ENCODE measurements around the gene CSTB.

Gene CSTB

DNA sequence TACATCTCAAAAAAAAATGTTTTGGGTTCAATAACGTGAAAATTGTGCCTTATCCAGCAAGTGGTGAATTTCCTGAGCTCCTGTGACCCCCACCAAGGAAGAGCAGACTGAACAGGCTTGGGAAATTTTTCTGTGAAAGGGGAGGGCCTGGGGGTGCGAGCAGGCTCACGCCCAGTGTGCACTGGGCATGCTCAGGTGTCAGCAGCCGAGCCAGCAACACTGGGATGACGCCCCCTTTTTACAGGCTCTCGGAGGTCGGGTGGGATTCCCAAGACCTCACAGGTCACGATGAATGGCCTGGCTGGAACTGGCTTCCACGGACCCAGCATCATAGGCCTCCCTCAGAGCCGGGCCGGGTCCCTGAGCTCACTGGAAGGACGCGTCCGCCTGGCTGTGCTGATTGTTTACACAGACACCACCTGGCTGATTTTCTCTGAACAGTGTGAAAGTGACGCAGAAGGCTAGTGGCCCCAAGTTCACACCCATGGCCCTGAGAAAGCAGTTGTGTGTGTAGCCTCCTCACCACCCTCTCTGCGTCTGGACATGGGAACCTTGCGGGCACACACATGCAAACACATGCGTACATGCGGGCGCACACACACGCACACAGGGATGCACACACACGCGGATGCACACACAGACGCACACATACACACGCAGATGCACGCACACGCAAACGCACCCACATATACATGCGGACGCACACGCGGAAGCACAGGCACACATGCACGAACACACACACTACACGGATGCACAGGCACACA lies 9.2 kb downstream of the CSTB start:
- no peak for DNase-seq

DNA sequence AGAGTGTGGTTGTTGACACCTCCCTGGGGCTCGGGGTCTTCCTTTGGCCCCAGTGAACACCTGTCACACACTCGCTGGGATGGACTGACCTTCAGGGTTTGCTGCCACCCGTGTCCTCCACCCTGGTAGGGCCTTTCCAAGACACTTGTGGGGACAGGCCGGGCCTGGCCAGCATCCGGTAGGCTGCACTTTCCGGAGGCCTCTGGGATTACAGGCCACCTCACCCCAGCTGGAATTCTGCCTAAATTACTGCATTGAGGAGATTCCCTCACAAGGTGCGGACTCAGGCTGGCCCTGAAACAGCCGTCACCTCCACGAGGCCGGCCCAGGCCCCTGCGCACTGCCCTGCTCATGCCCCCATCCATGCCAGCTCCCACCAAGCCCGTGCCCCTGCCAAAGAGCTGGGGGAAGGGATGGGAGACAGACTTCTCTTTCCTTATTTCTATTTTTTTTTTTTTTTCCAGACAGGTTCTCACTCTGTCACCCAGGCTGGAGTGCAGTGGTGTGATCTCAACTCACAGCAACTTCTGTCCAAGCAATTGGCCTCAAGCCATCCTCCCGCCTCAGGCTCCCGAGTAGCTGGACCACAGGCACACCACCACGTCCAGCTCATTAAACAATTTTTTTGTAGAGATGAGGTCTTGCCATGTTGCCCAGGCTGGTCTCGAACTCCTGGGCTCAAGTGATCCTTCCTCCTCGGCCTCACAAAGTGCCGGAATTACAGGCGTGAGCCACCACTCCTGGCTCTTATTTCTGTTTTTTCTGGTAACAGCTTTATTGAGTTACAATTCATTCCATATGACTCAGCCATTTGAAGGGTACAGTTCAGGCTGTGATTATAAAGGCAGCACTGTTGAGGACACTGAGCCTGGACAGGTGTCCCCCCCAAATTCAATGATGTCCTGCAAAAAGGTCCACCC lies 11.3 kb downstream of the CSTB start:
- DNase-seq, result no peak

DNA sequence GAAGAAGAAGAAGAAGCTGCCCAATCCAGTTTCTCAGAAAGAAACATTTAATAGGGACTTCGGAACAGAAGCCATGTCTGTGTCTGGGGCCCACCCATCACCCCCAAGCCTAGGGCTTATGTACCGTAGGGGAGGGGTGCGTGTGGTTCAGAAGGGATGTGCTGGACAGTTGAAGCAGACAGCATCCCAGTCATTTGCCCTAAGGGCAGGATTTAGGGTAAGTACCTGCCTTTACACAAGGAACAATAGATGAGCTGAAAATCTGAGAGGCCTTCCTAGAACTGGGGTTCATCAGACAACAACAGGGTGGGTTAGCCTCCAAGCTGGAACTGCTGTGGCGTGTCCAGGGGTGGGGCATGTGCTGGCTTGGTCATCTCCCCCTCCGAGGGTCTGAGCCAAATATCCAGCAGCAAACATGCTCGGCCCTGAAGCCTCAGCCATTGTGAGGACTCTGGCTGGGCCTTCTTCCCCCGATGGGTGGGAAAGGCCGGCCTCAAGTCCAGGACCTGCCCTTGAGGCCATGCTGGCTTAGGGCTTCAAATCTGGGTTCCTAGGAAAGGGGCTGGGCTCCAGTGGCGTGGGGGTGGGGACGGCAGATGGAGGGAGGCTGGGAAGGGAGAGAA lies 12.1 kb downstream of the CSTB start:
- no peak for DNase-seq

DNA sequence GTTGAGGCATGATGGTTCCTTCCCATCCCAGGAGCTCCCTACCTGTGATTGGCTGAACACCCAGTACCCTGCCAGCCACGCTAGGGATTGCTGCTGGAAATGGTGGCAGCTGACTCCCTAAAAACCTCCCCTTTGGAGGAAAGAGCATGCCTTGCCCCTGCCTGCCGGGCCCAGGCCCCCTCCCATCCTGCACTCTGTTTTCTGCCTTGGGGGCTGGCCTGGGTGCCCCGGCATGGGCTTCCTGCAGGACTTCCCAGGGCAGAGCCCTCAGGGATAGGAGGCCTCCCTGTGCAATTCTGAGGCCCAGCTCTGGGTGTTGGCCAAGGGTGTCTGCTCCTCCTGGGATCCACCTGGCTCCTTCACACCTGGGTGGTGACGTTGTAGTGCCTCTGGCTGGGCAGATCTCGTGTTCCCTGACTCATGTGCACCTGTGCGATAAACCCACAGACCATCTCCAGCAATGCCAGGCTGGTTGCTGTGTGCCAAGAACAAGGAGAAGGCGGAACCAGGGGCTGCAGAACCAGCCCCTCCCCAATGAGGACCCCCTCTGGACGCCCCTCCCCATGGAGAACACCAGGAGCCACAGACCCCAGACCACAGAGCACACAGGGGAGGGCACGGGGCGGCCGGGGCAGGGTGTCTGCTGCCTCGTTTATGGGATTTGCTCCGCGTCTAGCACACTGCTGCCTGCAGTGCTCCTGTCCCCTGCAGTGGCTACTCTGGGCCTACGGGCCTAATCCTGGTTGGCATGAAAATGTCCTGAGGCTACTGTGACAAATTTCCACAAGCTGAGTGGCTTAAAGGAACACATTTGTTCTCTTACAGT lies 13.6 kb downstream of the CSTB start:
- DNase-seq, result no peak

DNA sequence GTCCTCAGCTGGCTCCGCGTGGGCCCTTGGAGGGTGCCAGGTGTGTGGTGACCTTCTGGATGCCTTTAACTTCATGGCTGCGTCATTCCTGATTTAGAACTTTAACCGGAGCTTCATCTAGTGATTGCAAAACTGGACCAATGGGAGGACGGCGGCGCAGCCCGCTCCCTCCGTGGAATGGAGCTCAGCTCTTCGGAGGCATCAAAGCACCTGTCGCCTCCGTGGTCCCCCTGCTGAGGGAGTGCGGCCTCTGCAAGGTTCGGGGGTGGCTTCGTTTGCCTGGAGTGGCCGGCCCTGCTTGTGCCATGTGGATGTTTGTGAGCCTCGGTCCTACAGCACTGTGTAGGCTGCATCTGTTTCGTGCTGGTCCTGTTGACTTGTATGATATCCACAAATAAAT lies 14.2 kb downstream of the CSTB start:
- DNase-seq, result no peak

DNA sequence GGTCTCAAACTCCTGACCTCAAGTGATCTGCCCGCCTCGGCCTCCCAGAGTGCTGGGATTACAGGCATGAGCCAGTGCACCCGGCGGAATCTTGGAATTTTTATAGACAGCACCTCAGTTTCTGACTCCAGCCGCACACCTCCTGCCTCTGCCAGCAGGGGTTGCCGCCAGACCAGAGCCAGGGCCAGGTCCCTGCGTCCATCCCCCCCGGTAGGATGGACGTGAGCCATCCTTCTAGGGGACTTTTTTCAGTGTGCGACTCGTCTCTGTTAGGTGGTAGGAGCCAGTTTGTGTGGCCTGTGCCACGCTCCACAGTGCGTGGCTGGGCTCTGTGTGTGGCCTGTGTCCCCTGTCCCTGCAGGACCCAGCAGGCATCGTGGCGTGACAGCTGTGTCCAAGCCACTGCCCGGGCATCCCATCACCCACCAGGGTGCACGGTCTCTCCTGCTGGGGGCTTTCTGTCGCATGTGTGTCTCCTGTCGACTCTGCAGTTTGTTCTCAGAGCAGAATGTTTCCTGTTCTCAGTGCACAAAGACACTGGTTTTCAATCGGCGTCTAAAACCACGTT lies 15.6 kb downstream of the CSTB start:
- DNase-seq, result no peak

DNA sequence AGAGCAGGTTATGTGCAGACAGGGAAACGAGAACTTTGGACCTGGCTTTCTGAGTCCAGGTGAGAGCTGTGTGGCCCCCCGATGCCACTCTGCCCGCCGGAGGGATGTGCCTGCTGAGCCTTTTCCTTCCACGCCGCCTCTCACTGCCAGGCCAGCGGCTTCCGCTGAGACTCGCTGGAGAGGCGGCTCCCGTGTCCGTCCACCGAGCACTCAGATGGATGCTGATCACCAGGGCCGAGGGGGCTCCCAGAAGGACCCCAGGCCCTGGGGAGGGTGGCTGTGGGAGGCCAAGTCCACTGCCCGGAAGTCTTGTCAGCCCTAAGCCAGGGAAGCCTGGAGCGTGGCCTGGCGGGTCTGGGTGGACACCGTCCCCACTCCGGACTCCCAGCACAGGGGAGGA lies 16.5 kb downstream of the CSTB start:
- no peak for DNase-seq

DNA sequence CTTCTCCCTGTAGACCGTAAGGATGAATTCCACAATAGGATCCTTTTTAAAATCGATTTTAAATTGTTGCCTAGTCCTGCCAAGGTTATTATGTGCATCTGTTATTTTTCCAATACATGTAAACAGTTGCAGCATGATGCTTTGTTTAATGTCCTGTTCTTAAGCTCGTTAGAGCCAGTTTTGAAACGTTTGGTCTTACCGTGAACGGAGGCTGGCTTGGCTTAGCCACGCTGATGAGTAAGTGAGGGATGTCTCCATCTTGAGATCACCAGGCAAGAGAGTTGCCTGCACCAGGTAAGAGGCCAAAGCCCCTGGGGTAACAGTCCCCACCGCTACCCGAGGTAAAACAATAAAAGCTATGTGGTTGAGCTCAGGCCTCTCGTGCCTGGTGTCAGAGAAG lies 17.3 kb downstream of the CSTB start:
- DNase-seq, result no peak

DNA sequence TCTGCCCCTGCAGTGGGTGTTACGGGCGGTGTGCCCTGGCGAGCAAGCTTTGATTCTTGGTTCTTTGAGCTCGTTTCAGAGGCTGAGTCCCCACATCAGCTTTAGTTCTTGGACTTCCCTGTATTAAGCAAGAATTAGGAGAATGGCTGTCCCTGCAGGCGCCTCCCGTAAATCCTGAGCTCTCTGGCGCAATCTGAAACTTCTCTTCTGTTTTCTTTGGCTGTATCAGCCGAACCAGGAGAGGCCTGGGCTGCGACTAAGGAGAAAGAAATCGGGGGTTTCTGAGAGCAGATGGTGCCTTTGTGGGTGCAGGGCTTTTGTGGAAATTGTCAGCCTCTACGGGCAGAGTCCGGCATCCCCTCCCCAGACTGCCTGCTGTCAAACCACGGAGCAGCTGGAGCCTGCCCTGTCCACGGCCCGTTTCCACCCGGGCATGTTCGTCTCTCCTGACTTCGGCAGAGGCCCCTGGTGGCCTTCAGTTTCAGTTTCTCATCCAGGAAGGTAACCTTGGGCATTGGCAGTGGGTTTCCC lies 17.9 kb downstream of the CSTB start:
- no peak for DNase-seq

DNA sequence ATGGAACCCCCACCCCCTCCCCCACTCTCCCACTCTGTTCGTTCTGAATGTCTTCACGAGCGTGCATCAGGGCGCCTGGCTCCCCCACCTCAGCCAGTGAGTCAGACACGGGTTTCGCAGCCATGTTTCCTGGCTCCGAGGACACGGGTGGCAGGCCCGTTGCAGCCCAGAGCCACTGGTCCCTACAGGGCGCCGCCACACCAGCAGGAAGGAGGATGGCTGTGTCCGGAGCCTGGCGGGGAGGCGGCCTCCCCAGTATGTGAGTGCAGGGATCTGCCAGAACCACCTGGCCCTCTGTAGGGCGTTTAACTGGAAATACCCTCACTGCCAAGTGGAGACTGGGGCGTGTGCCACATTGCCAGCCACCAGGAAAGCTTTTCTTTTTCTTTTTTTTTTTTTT lies 18.5 kb downstream of the CSTB start:
- no peak for DNase-seq

DNA sequence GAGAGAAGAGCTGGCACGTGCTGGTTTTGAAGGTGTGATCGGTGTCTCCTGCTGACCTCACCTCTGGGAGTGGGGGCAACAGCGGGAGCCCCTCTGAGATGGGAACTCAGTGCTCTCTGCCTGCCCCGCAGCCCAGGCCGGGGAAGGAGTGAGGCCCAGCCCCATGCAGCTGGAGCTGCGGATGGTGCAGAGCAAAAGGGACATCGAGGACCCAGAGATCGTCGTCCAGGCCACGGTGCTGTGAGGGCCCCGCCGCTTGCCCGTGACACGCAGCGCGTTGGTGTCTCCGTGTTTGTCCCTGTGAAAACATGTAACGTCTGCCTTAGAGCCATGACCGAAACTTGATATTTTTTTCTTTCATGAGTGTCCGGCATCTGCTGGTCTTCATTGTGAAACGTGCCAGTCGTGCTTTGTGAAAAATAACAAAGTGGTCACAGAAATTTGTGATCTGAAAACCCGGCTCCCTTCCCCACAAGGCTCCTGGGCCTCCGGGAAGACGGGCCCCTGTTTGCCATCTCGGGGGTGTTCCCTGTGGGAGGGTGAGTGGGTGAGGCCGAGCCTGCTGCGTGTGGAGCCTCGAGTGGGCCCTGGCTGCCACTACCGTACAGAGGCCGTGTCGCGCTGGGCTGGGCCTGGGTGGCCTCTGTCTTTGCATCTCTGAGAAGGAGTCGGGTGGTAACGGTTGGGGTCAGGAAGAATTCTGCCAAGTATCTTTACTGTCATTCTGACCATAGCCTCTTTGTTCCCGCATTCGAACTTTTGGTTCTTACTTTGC lies 20.1 kb downstream of the CSTB start:
- DNase-seq, result no peak

DNA sequence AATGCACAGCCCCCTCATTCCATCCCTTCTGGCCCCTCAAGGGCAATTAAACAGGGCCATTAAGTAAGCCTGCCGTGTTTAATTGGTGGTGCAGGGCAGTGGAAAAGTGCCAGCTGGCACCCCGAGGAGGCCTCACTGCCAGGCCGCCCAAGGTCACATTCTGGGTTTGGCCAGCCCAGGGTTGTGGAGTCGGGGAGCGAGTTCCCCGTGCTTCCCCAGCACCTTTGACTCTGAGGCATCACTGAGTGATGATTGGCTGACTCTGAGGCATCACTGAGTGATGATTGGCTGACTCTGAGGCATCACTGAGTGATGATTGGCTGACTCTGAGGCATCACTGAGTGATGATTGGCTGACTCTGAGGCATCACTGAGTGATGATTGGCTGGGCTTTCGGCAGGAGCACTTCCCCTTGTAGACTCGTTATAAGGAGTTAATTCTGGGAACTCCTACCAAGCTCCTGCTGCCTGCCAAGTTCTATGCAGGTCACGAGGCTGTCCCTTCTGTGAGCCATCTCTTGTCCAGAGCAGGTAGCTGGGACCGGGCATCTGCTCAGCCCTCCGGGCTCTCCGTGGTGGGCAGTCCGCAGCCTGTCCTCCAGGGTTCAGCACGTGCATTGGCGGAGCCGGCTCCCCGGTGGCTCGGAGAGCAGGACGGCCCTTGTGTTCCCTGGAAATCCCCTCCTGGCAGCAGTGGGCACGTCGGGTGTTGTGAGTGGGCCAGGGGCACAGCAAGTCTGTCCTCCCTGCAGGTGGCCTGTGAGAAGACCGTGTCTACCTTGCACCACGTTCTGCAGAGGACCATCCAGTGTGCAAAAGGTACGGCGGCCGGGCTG lies 20.9 kb downstream of the CSTB start:
- no peak for DNase-seq

DNA sequence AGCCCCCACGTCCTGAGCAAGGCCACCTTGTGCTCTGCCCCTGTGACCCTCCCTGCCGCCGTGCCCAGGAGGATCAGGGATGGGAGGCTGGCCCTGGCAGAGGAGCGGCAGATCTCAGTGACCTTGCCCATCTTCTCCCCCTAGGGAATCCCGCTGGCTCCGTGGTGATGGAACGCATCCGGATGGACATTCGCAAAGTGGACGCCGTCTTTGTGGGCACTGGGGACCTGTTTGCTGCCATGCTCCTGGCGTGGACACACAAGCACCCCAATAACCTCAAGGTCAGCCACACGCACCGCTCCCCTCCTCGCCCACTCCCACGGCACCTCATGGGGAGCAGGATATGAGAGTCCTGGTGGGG lies 22.7 kb downstream of the CSTB start:
- no peak for DNase-seq

DNA sequence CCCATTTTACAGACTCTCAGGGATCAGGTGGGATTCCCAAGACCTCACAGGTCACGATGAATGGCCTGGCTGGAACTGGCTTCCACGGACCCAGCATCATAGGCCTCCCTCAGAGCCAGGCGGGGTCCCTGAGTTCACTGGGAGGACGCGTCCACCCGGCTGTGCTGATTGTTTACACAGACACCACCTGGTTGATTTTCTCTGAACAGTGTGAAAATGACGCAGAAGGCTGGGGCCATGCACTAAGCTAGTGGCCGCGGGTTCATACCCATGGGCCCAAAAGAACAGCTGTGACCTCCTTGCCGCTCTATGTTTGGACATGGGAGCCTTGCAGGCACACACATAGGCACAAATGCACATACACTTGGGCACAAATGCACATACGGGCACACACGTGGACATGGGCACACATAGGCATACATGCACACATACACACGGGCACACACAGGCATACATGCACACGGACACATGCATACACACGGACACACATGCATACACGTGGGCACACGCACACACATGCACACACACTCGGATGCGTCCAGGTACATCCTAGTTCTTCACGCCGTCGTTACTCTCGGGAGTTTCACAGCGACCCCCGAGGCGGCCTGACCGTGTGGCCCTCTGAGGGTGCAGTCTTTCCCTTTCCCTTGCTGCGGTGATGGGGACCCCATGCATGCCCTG lies 23.2 kb downstream of the CSTB start:
- DNase-seq, result no peak

DNA sequence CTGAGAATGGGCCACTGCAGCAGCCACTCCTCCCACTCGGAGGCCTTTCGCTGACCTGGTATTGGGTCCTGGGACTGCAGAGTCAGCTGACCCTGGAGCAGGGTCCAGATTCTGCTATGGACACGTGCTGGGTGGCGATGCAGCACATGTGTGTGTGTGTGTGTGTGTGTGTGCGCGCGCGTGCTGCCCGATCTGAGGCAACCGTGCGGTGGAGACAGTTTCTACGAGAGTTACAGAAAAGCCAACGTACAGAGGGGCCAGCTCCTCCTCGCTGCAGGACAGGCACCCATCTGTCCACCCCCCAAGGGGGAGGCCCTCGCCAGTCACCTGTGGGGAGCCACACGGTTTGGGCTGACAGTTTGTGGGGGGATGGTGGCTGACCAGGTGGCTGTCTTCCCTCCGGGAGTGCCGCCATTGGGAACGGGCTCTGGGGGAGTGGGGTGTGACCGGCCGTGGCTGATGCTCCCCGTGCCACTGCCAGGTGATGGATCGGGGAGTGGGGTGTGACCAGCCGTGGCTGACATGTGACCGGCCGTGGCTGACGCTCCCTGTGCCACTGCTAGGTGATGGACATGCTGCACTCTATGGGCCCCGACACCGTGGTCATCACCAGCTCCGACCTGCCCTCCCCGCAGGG lies 24.0 kb downstream of the CSTB start:
- DNase-seq, result no peak

DNA sequence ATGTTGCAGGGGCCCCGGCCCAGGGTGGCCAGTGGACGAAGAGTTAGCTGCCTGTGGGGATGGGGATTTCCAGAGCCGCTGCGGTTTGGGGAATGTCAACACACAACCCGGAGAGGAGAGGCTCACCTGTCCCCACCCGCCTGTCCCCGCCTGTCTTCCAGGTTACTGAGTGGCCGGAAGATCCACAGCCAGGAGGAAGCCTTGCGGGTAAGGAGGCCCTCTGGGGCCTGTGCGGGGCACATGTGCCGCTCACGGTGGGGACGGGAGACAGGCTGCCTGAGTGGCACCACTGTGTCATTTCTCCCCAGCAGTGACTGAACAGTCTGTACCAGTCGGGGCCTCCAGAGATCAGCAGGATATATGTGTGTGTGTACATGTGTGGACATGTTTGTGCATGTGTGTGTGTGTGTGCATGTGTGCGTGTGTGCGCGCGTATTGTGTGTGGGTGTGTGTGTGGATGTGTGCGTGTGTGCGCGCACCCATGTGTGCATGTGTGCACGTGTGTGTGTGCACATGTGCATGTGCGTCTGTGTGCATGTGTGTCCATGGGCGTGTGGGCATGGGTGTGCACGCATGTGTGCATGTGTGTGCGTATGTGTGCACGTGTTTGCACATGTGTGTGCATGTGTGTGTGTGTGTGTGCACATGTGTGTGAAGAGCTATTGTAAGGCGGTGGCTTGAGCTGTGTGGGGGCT lies 25.6 kb downstream of the CSTB start:
- DNase-seq, result no peak

DNA sequence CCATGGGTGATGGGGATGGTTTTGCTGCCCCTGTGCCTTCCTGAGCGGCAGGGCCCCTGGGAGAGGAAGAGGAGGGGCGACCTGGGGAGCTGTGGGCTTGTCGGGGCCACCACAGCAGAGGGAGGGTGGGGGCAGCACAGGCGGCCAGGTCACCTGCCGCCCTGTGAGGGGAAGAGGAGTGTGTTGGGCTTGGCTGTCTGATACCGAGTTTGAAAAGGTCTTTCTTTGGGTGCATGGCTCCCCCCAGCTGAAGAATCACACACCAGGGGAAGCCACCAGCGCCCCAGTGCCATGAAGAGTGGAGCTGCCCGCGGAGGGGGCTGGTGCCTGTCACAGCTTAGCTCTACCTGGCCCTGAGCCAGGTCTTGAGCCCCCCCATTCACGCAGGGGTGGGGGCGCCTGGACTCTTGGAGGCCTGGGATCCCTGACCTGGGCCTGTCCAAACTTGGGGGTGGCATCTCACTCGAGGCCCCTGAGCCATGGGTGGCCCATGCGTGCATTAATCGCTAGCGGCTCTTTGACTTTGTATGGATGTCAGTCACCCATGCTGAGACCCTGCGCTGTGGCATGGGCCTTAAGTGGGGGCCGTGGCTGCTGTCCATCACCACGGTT lies 26.4 kb downstream of the CSTB start:
- DNase-seq, result no peak

DNA sequence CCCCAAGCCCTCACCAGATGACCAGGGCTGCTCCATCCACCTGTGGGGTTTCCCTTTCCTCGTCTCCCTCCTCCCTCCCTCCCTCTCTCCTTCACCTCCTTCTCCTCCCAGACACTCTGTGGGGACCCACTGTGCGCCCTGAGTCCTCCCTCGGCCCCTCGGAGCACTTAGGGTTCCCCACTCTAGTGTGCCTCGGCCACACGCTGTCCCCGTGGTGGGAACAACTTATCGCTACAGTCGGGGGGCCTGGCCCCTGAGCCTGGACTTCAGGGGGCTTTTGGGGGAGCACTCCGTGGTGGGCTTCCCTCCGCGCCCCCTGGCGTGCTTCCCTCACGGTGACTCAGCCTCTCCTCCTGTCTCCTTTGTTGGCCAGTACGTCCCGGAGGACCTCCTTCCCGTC lies 27.5 kb downstream of the CSTB start:
- no peak for DNase-seq

Measured in activated T-cell treated with anti-CD3 and anti-CD28 coated beads for 4 hours (primary cell).